ENCODE measurements around the gene MYO1G. TPM values are rescaled to one million over a fixed set of nuclear protein-coding genes. Genes with fewer than 3 reads are reported as not detected.
"Not testable (repeated sequence)": the region's sequence is repeated elsewhere in the genome, so short reads cannot be mapped to it uniquely, and the experiment has no call there.

Gene MYO1G
- total and polyA plus RNA-seq, 10 of the 15 experiments (the other 5 are each of a cell fraction or from before 2014, with no cell fraction given): 1.8 to 232 (median 134) TPM

- TF ChIP-seq CUX1 (IDR thresholded peaks at IDR 0.05; ENCODE audit: insufficient replicate concordance, low read depth, low read length) (peak; percentile 26), CHD1 (IDR thresholded peaks at IDR 0.05; ENCODE audit: low read depth, low read length) (no peak), CEBPZ (IDR thresholded peaks at IDR 0.05; ENCODE audit: low read depth, low read length) (no peak), IRF4 (IDR thresholded peaks at IDR 0.05; ENCODE audit: low read depth, low read length) (no peak), EP300 (IDR thresholded peaks at IDR 0.05; ENCODE audit: borderline replicate concordance in 1 of 2, control insufficient read depth in 1 of 2, low read depth in 2 of 2, low read length in 2 of 2) (peak in 1 of 2 experiments; percentile 47; a peak in 1 of 4 replicates), TCF12 (IDR thresholded peaks at IDR 0.05; ENCODE audit: low read depth, low read length) (0 out of 2 replicates have a peak, but pooled peaks have one; percentile 3), IKZF1 (conservative IDR thresholded peaks at IDR 0.05) (peak; percentile 2; the same call in 1 of the 2 replicates)
Measured at GRCh38 chr7:44994877-44995554, 16.2 kb upstream of the MYO1G start (continued).

GRCh38 chr7:44992004-44992795 lies 13.4 kb upstream of the MYO1G start:
- H3K9me3 ChIP-seq (replicated peaks; ENCODE audit: control insufficient read depth, insufficient read depth, low read length); BruUV-seq (replicated peaks); H3K4me2 ChIP-seq (ENCODE audit: control insufficient read depth, insufficient read depth); H3K79me2 ChIP-seq (ENCODE audit: control insufficient read depth, insufficient read depth, low read length); H3K4me3 ChIP-seq; H2AFZ ChIP-seq (ENCODE audit: control insufficient read depth, low read depth, low read length); FAIRE-seq; in situ Hi-C loops (cut with MboI); H3K9ac ChIP-seq (ENCODE audit: control insufficient read depth, insufficient read depth, low read length); H3K27me3 ChIP-seq (replicated peaks in 1 of 2; ENCODE audit: control insufficient read depth in 2 of 2, insufficient read depth in 2 of 2, low read length in 1 of 2); H3K27ac ChIP-seq (ENCODE audit: control insufficient read depth, insufficient read depth); H4K20me1 ChIP-seq (ENCODE audit: control insufficient read depth, insufficient read depth); intact Hi-C loops (cut with micrococcal nuclease; ENCODE audit: unreplicated experiment); DNase-seq (ENCODE audit: low read depth, low spot score); H3K36me3 ChIP-seq (ENCODE audit: control insufficient read depth in 2 of 2, insufficient read depth in 2 of 2, low read length in 1 of 2); ATAC-seq: not testable (repeated sequence)
- ChIA-PET SMC1A (ENCODE audit: uncharacterized antibody, unreplicated experiment) (interaction anchor here (1.0 kb wide), 1 partner anchor 19 kb away, joined by 3 read pairs; no protein-coding TSS in a partner anchor), RAD21 (ENCODE audit: unreplicated experiment) (interaction anchor here (0.8 to 1.9 kb wide), 3 partner anchors 9 to 18 kb away, joined by 3 to 6 read pairs (median 4); no protein-coding TSS in a partner anchor), CTCF (interaction anchor here (1.0 to 2.7 kb wide), 3 partner anchors 9 to 19 kb away, joined by 4 to 9 read pairs (median 5); no protein-coding TSS in a partner anchor), POLR2A (interaction anchor here (1.0 to 3.2 kb wide), 5 partner anchors 10 to 16 kb away, joined by 3 to 15 read pairs (median 4); partner anchors contain the start of gene MYO1G)
- H3K4me1 ChIP-seq (ENCODE audit: control insufficient read depth, insufficient read depth, low read length): peaks cover 38% of the 10 kb centered on the region
- WGBS (ENCODE audit: insufficient coverage, insufficient replicate concordance, low lambda C conversion rate, missing lambda C conversion rate): 88% methylated on average over 12 of the region's 21 CpGs

Measured in GM12878 (cell line).